HepG2 (cell line): ENCODE results near the gene LSM3.

Experiments used
- MTF1 ChIP-seq: sonication (generic); formaldehyde crosslinking; IDR thresholded peaks from 2 replicates; pipeline ENCODE4 v1.5.0; 2020; ENCODE audit warnings: missing genetic modification reagents
- RNF2 ChIP-seq: fragments of 450-650 bp; conservative IDR thresholded peaks from 2 replicates; pipeline ENCODE4 v1.6.1; 2016; ENCODE audit warnings: low read depth
- ZIK1 ChIP-seq: sonication (generic); formaldehyde crosslinking; IDR thresholded peaks from 2 replicates; pipeline ENCODE4 v1.5.0; 2020; ENCODE audit warnings: mild to moderate bottlenecking, low read depth, missing genetic modification reagents, borderline replicate concordance

- TF ChIP-seq MTF1 (CRISPR knock-in tag) (no peak), RNF2 (no peak), ZIK1 (no peak)
These were observed 34.6 kb downstream of the LSM3 start for GRCh38 chr3:14213066-14213774.
